NCI-H2196 treated with DMSO at 0.1 percent for 48 hours (cell line): ENCODE measurements around the gene LRP2.

Experiments
- DNase-seq: peaks from one replicate; lab custom pipeline; 2025; ENCODE audit not compliant: unreplicated experiment; lab: John Stamatoyannopoulos, UW

The LRP2 gene

GRCh38 chr2:169131587-169132512 lies 230.5 kb downstream of the LRP2 start:
- DNase-seq, result peak; percentile 6

GRCh38 chr2:169129703-169130243 lies 232.6 kb downstream of the LRP2 start:
- no peak for DNase-seq

- DNase-seq, result no peak
Observed at GRCh38 chr2:169119851-169120250, 242.5 kb downstream of the LRP2 start.

- DNase-seq, result no peak
Observed at GRCh38 chr2:169119123-169119760, 243.1 kb downstream of the LRP2 start.

- no peak for DNase-seq
Observed at GRCh38 chr2:169118060-169118459, 244.3 kb downstream of the LRP2 start.

GRCh38 chr2:169116993-169117392 lies 245.3 kb downstream of the LRP2 start:
- DNase-seq, result no peak

GRCh38 chr2:169116327-169116726 lies 246.0 kb downstream of the LRP2 start:
- DNase-seq, result no peak

- DNase-seq, result no peak
Observed at GRCh38 chr2:169114056-169114455, 248.3 kb downstream of the LRP2 start.

- DNase-seq, result no peak
Observed at GRCh38 chr2:169112841-169113240, 249.5 kb downstream of the LRP2 start.

- no peak for DNase-seq
Observed at GRCh38 chr2:169110916-169111315, 251.4 kb downstream of the LRP2 start.

GRCh38 chr2:169110419-169110818 lies 251.9 kb downstream of the LRP2 start:
- DNase-seq, result no peak

GRCh38 chr2:169109502-169110409 lies 252.6 kb downstream of the LRP2 start:
- peak; percentile 10 for DNase-seq

- no peak for DNase-seq
Observed at GRCh38 chr2:169108099-169108884, 254.0 kb downstream of the LRP2 start.

GRCh38 chr2:169107645-169108044 lies 254.7 kb downstream of the LRP2 start:
- DNase-seq, result no peak

GRCh38 chr2:169106563-169107545 lies 255.5 kb downstream of the LRP2 start:
- DNase-seq, result no peak

GRCh38 chr2:169106134-169106533 lies 256.2 kb downstream of the LRP2 start:
- DNase-seq, result no peak

GRCh38 chr2:169105476-169105875 lies 256.9 kb downstream of the LRP2 start:
- no peak for DNase-seq

GRCh38 chr2:169104848-169105247 lies 257.5 kb downstream of the LRP2 start:
- no peak for DNase-seq

- DNase-seq, result no peak
Observed at GRCh38 chr2:169095621-169096105, 266.7 kb downstream of the LRP2 start.
